Urinary bladder (tissue), 4 donors: ENCODE data around the gene FNDC3B. TPM values are rescaled to one million over a fixed set of nuclear protein-coding genes. Genes with fewer than 3 reads are reported as not detected.

Experiments used
- DNase-seq: peaks from one replicate; pipeline ENCODE4 v3.0.0-alpha.2; 2015; ENCODE audit errors: extremely low spot score
- H3K27ac ChIP-seq: one replicate; pipeline ENCODE4 v1.5.1; 2013; ENCODE audit warnings: low read depth, mild to moderate bottlenecking, moderate library complexity
- H3K36me3 ChIP-seq: one replicate; pipeline ENCODE4 v1.6.1; 2013; ENCODE audit warnings: mild to moderate bottlenecking, moderate library complexity; ENCODE audit not compliant: insufficient read depth
- H3K4me1 ChIP-seq: one replicate; pipeline ENCODE4 v1.6.1; 2013; ENCODE audit warnings: mild to moderate bottlenecking, moderate library complexity; ENCODE audit not compliant: insufficient read depth
- H3K4me3 ChIP-seq: one replicate; pipeline ENCODE4 v1.5.1; 2013; ENCODE audit warnings: low read depth, low read length
- WGBS: extraction: QIAGEN DNeasy Blood & Tissue Kit; methylation state at CpG from one replicate; pipeline ENCODE4 v1.1.7; 2013; 5-methylcytosine and 5-hydroxymethylcytosine counted together
- polyA plus RNA-seq: library from polyadenylated mRNA; stranded (reverse); fragments of 200-250 nt; gene quantifications from one replicate; pipeline ENCODE4 v1.2.3, GENCODE V29; 2013
- total RNA-seq: library from RNA; depleted of rRNA; stranded (reverse); fragments of >200 nt; gene quantifications from one replicate; pipeline ENCODE4 v1.2.3, GENCODE V29; 2014
- donor health status: healthy with polysubstance abuse.
- donor health status: healthy.

Gene FNDC3B
- total and polyA plus RNA-seq, 2 donors, result 22.0 to 228 TPM

DNA sequence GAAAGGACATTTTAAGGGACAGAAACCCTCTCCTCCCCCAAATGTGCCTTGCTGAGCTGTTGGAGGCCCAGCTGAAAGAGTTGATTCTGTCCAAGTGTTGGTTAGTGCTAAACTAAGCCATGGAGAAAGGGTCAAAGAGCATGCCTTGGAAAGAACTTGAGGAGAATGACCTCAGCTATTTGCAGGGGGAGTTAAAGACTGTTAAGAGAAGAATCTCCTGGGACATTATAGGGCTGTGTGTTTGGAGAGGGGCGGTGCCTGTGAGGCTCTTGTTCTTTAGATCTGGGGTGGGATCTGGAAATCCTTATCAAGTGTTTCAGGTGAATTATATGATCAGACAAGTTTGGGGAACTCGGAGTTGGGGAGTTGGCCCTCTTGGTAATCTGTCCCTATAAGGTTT lies 13.0 kb downstream of the FNDC3B start:
- 87% methylated on average over 2 of the region's 2 CpGs for WGBS
- Histone ChIP-seq H3K4me3 (no peak overlapping the region), H3K36me3 (peaks cover 1% of the 10 kb centered on the region), H3K4me1 (peaks cover 1% of the 10 kb centered on the region), H3K27ac (no peak overlapping the region)
- DNase-seq, result no peak

DNA sequence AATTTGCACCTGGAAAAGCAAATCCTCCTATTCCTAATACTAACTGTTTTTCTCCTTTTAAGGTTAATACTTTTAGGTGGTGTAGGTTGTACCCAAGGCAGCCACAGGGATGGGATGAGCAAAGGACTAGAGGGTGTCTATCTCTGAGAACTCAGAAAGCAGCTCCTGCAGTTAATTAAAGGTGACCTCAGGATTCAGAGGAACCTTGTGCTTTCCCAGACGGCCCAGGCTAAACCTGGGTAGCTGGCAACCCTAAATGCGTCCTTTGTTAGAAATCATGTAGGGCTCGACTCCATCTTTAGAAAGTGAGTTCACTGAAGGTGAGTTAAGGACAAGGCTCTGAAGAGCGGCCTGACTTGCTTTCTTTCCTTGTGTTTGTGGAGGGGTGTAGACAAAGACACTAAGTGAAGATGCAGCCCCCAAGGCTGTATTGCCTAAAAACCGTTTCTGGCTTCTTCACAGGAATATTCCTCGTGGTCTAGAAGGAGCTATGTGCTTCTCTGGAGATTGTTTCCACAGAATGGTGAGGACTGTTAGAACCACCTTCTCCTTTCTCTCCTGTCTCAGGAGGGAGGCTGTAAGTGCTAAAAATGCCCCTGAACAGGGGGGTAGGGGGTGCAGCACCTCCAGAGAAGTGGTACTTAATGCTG lies 14.9 kb downstream of the FNDC3B start:
- Histone ChIP-seq H3K36me3 (peaks cover 1% of the 10 kb centered on the region), H3K4me1 (no peaks in the 10 kb centered on the region), H3K27ac (no peak overlapping the region), H3K4me3 (no peak overlapping the region)
- DNase-seq, result no peak
- 82% methylated on average over 6 of the region's 6 CpGs for WGBS

DNA sequence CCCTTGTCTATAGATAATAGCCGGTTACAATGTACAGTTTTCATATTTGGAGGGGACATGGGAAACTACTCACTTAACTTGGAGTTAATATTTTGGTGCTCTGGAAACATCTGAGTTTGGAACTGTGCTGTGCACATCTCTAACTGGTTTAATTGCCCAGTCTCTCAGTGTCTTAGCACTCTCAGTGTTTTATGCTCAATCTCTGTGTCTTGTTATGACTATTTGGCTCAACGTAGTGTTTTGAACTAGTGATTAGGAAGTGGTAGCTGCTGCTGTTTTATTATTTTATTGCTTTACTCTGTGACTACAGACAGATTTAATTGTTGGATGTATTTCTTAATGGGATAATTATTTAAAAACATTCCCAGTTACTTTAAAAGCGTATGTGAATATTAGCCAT lies 17.0 kb downstream of the FNDC3B start:
- Histone ChIP-seq H3K4me1 (no peaks in the 10 kb centered on the region), H3K4me3 (no peak overlapping the region), H3K27ac (peak overlapping the region; percentile 38)

DNA sequence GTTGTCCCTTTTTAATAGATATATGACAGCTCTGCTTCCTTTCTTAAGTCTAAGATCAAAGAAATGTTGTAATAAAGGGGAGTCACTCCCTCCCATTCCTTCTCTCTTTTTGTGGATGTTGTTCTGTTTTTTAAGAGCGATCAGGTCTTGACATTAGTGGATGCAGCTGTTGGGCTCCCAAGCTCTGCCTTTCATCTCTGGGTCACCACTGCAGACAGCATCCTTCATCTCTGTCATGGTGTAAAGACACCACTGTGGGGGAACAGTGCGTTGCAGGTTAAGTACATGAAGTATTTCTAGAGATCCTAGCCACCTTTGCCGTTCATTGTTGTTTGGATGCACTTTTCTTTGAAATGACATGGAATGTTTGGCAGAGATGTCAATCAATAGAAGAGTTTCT lies 17.7 kb downstream of the FNDC3B start:
- 56% methylated on average over 3 of the region's 3 CpGs for WGBS
- Histone ChIP-seq H3K4me1 (no peaks in the 10 kb centered on the region), H3K36me3 (peaks cover 1% of the 10 kb centered on the region), H3K4me3 (no peak overlapping the region), H3K27ac (no peak overlapping the region)
- no peak for DNase-seq

More for the DNA sequence above, 17.0 kb downstream of the FNDC3B start:
- DNase-seq, result no peak
- 58% methylated on average over 3 of the region's 3 CpGs for WGBS
- H3K36me3 ChIP-seq, result peaks cover 1% of the 10 kb centered on the region

DNA sequence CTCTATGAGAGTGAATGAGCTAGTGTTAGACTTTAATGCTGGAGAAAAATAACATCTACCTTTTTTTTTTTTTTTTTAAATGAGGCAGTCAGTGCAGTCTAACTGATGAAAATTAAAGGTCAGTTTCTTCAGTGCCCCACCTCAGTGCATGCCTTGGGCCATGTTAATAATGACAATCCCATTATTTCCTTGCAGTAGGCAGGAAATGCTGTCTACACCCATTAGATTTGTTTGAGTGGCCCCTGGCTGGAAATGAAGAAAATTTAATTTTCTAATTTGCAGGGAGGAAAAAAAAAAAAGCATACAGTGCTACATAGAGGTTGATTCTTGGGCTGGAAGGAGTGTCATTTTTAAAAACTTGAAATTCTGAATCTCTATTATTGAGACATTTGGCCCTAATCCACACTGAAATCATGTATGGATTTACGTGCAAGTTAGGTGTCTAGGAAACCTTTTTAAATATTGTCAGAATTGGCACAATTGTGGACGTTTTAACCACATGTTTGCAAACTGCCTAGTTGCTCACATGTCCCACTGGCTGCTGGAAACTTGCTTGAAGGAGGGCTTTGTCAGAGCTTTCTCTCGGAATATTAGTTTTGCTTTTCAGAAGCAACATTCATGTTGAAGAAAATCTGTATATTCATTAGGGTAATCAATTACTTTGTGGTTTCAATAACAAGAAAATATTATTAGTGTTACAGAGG lies 18.4 kb downstream of the FNDC3B start:
- Histone ChIP-seq H3K4me3 (no peak overlapping the region), H3K4me1 (no peaks in the 10 kb centered on the region), H3K27ac (no peak overlapping the region), H3K36me3 (peaks cover under 1% of the 10 kb centered on the region)
- 55% methylated on average over 3 of the region's 3 CpGs for WGBS
- DNase-seq, result no peak

DNA sequence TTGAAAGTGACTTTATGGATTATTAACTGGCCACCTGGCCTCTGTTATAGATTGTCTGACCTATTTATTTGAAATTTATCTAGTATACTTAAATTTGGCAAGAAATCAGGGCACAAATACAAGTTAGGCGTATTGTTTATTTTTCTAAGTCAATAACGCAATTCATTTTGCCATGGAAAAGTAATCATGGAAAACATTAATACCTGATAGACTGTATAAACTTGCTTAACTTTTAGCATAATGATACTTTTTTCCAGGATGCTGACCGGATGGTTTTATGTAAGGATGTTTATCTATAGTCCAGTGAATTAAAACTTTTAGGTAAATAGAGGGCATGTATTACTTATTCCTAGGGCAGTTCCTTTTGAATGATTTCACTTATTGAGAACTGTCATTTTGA lies 20.2 kb downstream of the FNDC3B start:
- DNase-seq, result no peak
- Histone ChIP-seq H3K27ac (no peak overlapping the region), H3K4me3 (no peak overlapping the region), H3K4me1 (no peaks in the 10 kb centered on the region), H3K36me3 (no peaks in the 10 kb centered on the region)
- WGBS, result 75% methylated on average over 3 of the region's 3 CpGs

DNA sequence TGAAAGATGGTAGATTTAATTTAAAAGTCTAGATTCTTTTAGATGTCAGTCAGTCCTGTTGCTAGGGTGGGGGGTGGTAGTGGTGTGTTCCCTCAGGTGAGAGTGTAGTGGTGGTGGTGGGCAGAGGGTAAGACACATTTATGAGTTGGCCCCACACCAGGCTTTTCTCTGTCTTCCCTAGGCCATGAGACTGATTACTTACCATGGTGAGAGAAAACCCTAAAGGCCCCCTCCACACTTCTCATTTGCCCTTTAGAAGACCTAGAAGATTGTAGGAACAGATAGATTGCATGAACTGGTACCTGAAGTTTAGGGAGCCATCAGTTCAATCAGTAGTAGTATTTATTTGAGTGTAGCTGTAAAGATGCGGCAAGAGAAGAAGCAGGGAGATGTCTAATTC lies 20.9 kb downstream of the FNDC3B start:
- H3K27ac ChIP-seq, result no peak overlapping the region
- WGBS, result 79% methylated on average over 1 of the region's 1 CpG
- H3K4me1 ChIP-seq, result no peaks in the 10 kb centered on the region
- no peaks in the 10 kb centered on the region for H3K36me3 ChIP-seq
- no peak for DNase-seq
- H3K4me3 ChIP-seq, result no peak overlapping the region

DNA sequence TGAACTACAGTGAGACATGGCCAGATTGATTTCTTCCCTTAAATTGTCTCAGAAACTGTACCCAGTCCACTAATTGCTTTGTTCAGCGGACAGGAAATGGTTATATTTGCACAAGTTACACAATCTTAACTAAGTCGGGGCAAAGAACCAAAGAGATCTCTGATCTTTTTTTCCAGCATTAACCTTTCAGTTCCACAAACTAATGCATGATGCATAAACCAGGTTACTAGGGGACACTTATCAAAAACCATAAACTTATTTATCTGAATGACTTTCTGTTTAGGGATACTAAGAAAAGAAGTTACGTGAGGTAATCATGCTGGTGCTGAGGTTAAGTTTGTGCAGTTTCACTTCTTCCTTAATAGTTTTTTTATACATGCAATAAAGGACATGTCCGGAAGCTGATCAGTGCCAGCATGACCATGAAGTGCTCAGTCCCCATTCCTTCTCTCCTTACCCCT lies 22.4 kb downstream of the FNDC3B start:
- Histone ChIP-seq H3K27ac (peak overlapping the region; percentile 69), H3K36me3 (no peaks in the 10 kb centered on the region), H3K4me3 (no peak overlapping the region), H3K4me1 (peaks cover 6% of the 10 kb centered on the region)
- 23% methylated on average over 4 of the region's 4 CpGs for WGBS
- no peak for DNase-seq

DNA sequence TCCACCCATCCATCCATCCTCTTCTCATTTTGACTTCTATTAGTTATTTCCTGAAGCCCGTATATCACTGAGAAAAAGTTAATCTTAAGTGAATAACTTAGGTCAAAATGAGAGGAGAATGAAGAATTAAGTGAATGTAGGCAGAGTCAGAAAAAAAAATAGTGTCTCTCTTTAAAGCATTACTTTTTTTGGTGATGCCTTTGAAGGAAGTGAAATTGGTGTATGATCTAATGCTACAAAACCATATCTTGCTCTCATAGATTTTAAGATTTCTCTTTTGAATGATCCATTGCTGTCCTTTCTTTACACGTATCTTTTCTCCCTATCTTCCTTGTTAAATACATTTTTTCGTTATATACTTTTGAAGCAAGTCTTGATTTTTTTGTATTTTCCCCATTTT lies 23.4 kb downstream of the FNDC3B start:
- Histone ChIP-seq H3K4me3 (no peak overlapping the region), H3K27ac (no peak overlapping the region), H3K4me1 (peaks cover 6% of the 10 kb centered on the region), H3K36me3 (no peaks in the 10 kb centered on the region)
- 98% methylated on average over 3 of the region's 3 CpGs for WGBS
- no peak for DNase-seq

DNA sequence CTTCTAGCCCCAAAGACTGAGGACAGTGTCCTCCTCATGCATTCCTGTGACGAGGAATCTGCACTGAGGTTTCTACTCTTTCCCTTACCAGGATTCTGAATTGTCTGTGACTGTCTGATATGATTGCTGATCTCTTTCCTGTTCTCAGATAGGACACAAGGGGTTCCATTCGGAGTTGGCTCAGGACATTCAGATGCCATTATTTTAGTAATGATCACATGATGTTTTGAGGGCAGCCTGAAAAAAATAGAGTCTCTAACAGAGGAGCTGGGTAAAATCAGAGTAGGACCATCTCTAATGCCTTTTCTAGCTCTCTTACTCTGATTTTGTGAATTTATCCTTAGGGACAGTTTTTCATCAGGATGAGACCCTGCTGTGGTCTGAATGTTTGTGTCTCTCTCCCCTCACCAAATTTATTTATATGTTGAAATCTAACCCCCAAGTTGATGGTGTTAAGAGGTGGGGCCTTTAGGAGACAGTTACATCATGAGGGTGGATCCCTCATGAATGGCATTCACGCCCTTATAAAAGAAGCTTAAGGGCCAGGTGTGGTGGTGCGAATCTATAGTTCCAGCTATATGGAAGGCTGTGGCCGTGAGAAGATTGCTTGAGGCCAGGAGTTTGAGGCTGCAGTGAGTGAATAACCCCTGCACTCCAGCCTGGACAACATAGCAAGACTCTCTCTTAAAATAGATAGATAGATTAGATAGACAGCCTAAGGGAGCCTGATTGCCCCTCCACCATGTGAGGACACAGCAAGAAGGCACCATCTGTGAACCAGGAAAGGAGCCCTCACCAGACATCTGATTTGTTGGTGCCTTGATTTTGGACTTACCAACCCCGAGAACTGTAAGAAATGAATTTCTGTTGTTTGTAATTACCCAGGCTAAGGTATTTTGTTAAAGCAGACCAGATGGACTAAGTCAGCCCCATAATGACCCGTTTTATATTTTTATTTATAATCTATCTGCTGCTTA lies 24.4 kb downstream of the FNDC3B start:
- DNase-seq, result no peak
- Histone ChIP-seq H3K4me3 (no peak overlapping the region), H3K4me1 (peaks cover 8% of the 10 kb centered on the region), H3K27ac (no peak overlapping the region), H3K36me3 (no peaks in the 10 kb centered on the region)
- WGBS, result 79% methylated on average over 7 of the region's 7 CpGs

DNA sequence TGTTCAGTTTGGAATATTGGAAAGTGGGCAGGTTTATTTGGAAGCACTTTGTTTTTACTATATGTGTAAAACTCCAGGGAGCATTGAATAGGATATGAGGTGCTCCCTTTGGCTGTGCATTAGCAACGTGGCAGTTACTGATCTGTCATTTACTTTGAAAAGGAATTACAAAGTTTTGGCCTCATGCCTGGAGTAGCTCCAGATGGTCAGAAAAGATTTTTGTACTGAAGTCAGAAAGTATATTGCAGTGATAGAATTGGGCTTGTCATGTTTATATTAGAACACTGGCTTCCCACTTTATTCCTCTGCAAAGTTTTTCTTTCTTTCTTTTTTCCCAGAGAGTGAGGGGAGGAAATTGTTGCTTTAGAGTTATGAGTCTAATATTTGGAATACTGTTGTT lies 26.1 kb downstream of the FNDC3B start:
- Histone ChIP-seq H3K4me1 (peaks cover 8% of the 10 kb centered on the region), H3K27ac (no peak overlapping the region), H3K36me3 (no peaks in the 10 kb centered on the region), H3K4me3 (no peak overlapping the region)
- WGBS, result 5% methylated on average over 1 of the region's 1 CpG
- DNase-seq, result no peak

DNA sequence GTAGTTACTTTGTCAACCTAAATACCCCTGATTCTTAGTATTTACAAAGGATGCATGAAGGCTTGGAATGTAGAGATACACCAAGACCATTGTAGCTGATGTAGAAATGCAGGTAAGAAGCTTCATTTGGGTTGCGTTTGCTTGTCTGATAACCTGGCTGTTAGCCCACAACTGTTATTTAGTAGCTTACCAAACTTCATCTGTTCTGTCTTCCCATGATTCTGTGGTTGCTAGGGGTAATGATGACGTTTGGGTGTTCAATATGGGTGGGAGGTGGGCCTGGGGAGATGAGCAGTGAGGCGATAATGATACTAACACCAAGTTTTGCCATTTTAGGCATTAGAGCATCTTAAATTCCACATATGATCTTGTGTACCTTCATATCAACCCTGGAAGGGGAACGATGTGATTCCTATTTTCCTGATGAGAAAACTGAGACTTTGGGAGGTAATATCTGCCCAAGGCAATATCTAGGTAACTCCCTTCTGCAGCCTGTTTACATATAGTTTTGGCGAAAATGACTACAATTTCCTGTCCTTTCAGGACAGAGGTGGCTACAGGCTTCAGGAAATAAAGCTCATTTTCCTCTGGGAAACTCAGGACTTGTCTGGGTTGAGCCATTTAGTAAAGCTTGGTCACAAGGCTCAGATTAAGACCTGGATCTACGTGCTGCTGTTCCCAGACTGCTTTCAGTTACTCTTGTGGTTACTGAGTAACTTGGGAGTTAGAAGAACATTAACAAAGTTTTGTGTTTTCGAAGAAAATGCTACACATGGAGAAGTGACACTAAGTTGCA lies 26.8 kb downstream of the FNDC3B start:
- WGBS, result 58% methylated on average over 7 of the region's 7 CpGs
- no peaks in the 10 kb centered on the region for H3K36me3 ChIP-seq
- peaks cover 8% of the 10 kb centered on the region for H3K4me1 ChIP-seq
- no peak overlapping the region for H3K4me3 ChIP-seq
- peak overlapping the region; percentile 50 for H3K27ac ChIP-seq
- DNase-seq, result no peak
